Measurements from ENCODE around the gene TBC1D8.
"Not testable (repeated sequence)": the region's sequence is repeated elsewhere in the genome, so short reads cannot be mapped to it uniquely, and the experiment has no call there.

The TBC1D8 gene

DNA sequence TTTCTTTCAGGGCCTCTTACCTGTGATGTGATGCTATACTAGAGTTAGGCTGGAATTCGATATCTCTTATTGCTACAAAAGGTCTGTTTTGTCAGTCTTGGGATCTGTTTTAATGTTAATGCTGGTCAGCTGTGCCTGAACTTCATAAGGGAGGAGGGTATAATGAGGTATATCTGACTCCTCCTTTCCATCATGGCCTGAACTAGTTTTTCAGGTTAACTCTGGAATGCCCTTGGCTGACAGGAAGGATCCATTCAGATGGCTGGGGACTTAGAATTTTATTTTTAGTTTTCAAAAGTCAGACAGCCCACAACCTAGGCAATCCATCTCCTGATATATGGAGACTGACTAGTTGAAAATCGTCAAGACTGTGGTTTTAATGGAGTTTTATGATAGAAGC, 35.9 kb upstream of the TBC1D8 start:
- H3K27me3 ChIP-seq (ENCODE audit: control insufficient read depth in 2 of 2, insufficient read depth in 2 of 2, low read length in 2 of 2) = no peaks in the 10 kb centered on the region
- no peak overlapping the region for H3K27ac ChIP-seq (ENCODE audit: low read depth in 2 of 2, low read length in 2 of 2)
- no peaks in the 10 kb centered on the region for H3K36me3 ChIP-seq (ENCODE audit: control insufficient read depth in 2 of 2, insufficient read depth in 2 of 2, low read length in 2 of 2)
- no peaks in the 10 kb centered on the region for H3K4me1 ChIP-seq (ENCODE audit: control insufficient read depth in 2 of 2, insufficient read depth in 2 of 2, low read length in 2 of 2)
- H3K4me3 ChIP-seq (ENCODE audit: low read length in 2 of 2) = no peak overlapping the region
- H3K9ac ChIP-seq (ENCODE audit: low read depth in 1 of 2, low read length in 2 of 2) = no peak overlapping the region
- H3K9me3 ChIP-seq (ENCODE audit: control insufficient read depth in 2 of 2, low read length in 2 of 2) = no peaks in the 10 kb centered on the region

- no peaks in the 10 kb centered on the region for H3K27me3 ChIP-seq (ENCODE audit: control insufficient read depth in 2 of 2, insufficient read depth in 2 of 2, low read length in 2 of 2)
- H3K27ac ChIP-seq (ENCODE audit: low read depth in 2 of 2, low read length in 2 of 2) = no peak overlapping the region
- H3K36me3 ChIP-seq (ENCODE audit: control insufficient read depth in 2 of 2, insufficient read depth in 2 of 2, low read length in 2 of 2) = no peaks in the 10 kb centered on the region
- H3K9ac ChIP-seq (ENCODE audit: low read depth in 1 of 2, low read length in 2 of 2) = no peak overlapping the region
- H3K4me3 ChIP-seq (ENCODE audit: low read length in 2 of 2) = no peak overlapping the region
- no peaks in the 10 kb centered on the region for H3K4me1 ChIP-seq (ENCODE audit: control insufficient read depth in 2 of 2, insufficient read depth in 2 of 2, low read length in 2 of 2)
- no peaks in the 10 kb centered on the region for H3K9me3 ChIP-seq (ENCODE audit: control insufficient read depth in 2 of 2, low read length in 2 of 2)
Observed at GRCh38 chr2:101185656-101186055, 34.5 kb upstream of the TBC1D8 start.

DNA sequence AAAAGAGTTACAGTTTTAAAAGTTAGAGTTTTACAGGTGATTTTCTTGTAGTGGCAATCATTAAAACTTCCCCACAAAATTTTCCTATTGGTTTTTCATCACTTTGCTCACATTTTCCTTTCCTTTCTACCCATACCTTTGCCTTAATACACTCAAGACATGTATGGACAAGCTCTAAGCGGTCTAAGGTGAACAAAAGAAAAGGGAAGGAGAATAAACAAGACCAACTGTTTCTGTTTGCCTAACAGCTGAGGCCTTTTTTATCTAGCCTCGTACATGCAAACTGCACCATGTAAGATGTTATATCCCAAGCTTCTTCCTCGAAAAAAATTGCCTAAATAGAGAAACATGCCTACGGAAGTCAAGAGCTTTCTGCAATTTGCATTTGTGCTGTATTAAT, 33.9 kb upstream of the TBC1D8 start:
- H3K36me3 ChIP-seq (ENCODE audit: control insufficient read depth in 2 of 2, insufficient read depth in 2 of 2, low read length in 2 of 2) = no peaks in the 10 kb centered on the region
- H3K27me3 ChIP-seq (ENCODE audit: control insufficient read depth in 2 of 2, insufficient read depth in 2 of 2, low read length in 2 of 2) = no peaks in the 10 kb centered on the region
- H3K9me3 ChIP-seq (ENCODE audit: control insufficient read depth in 2 of 2, low read length in 2 of 2) = no peaks in the 10 kb centered on the region
- no peak overlapping the region for H3K9ac ChIP-seq (ENCODE audit: low read depth in 1 of 2, low read length in 2 of 2)
- no peak overlapping the region for H3K4me3 ChIP-seq (ENCODE audit: low read length in 2 of 2)
- peaks cover 0 to 3% of the 10 kb centered on the region in 2 donors for H3K4me1 ChIP-seq (ENCODE audit: control insufficient read depth in 2 of 2, insufficient read depth in 2 of 2, low read length in 2 of 2)
- H3K27ac ChIP-seq (ENCODE audit: low read depth in 2 of 2, low read length in 2 of 2) = no peak overlapping the region

DNA sequence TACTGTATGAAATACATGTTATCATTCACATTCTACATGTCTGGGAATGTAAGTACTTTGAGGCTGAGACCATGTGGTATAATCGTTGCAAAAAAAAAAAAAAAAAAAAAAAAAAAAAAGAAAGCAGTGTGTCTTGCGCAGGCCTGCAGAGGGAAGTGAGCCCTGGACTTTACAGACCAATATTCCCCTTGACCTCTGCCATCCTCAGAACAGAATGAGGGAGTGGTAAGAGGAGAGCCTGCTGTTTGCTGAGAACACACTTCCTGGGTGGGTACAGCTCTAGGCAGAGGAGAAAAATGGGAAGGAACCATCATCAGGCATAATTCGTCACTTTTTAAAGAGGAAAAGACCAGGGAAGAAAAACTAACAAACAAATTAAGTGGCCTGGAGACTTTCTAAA, 28.8 kb upstream of the TBC1D8 start:
- Histone ChIP-seq H3K4me1 (ENCODE audit: control insufficient read depth in 2 of 2, insufficient read depth in 2 of 2, low read length in 2 of 2) (peaks cover 2 to 7% of the 10 kb centered on the region in 2 donors), H3K9me3 (ENCODE audit: control insufficient read depth in 2 of 2, low read length in 2 of 2) (no peaks in the 10 kb centered on the region), H3K36me3 (ENCODE audit: control insufficient read depth in 2 of 2, insufficient read depth in 2 of 2, low read length in 2 of 2) (no peaks in the 10 kb centered on the region), H3K9ac (ENCODE audit: low read depth in 1 of 2, low read length in 2 of 2) (no peak overlapping the region), H3K27ac (ENCODE audit: low read depth in 2 of 2, low read length in 2 of 2) (peak overlapping the region in 1 of 2 donors; percentile 22), H3K27me3 (ENCODE audit: control insufficient read depth in 2 of 2, insufficient read depth in 2 of 2, low read length in 2 of 2) (no peaks in the 10 kb centered on the region), H3K4me3 (ENCODE audit: low read length in 2 of 2) (no peak overlapping the region)

DNA sequence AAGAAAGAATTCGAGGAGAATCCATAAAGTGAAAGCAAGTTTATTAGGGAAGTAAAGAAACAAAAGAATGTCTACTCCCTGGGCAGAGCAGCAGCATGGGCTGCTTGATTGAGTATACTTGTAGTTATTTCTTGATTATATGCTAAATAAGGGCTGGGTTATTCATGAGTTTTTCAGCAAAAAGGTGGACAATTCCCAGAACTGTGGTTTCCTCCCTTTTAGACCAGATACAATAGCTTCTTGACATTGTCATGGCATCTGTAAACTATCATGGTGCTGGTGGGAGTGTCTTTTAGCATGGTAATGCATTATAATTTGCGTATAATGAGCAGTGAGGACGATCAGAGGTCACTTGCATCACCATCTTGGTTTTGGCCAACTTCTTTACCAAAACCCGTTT, 25.6 kb upstream of the TBC1D8 start:
- no peaks in the 10 kb centered on the region for H3K36me3 ChIP-seq (ENCODE audit: control insufficient read depth in 2 of 2, insufficient read depth in 2 of 2, low read length in 2 of 2)
- no peaks in the 10 kb centered on the region for H3K9me3 ChIP-seq (ENCODE audit: control insufficient read depth in 2 of 2, low read length in 2 of 2)
- no peak overlapping the region for H3K4me3 ChIP-seq (ENCODE audit: low read length in 2 of 2)
- no peaks in the 10 kb centered on the region for H3K27me3 ChIP-seq (ENCODE audit: control insufficient read depth in 2 of 2, insufficient read depth in 2 of 2, low read length in 2 of 2)
- peaks cover 2 to 7% of the 10 kb centered on the region in 2 donors for H3K4me1 ChIP-seq (ENCODE audit: control insufficient read depth in 2 of 2, insufficient read depth in 2 of 2, low read length in 2 of 2)
- H3K9ac ChIP-seq (ENCODE audit: low read depth in 1 of 2, low read length in 2 of 2) = no peak overlapping the region
- no peak overlapping the region for H3K27ac ChIP-seq (ENCODE audit: low read depth in 2 of 2, low read length in 2 of 2)

GRCh38 chr2:101175991-101176390, 24.8 kb upstream of the TBC1D8 start:
- Histone ChIP-seq H3K9ac (ENCODE audit: low read depth in 1 of 2, low read length in 2 of 2) (no peak overlapping the region), H3K27ac (ENCODE audit: low read depth in 2 of 2, low read length in 2 of 2) (no peak overlapping the region), H3K4me3 (ENCODE audit: low read length in 2 of 2) (no peak overlapping the region), H3K4me1 (ENCODE audit: control insufficient read depth in 2 of 2, insufficient read depth in 2 of 2, low read length in 2 of 2) (peaks cover 2 to 7% of the 10 kb centered on the region in 2 donors), H3K9me3 (ENCODE audit: control insufficient read depth in 2 of 2, low read length in 2 of 2) (no peaks in the 10 kb centered on the region), H3K27me3 (ENCODE audit: control insufficient read depth in 2 of 2, insufficient read depth in 2 of 2, low read length in 2 of 2) (no peaks in the 10 kb centered on the region), H3K36me3 (ENCODE audit: control insufficient read depth in 2 of 2, insufficient read depth in 2 of 2, low read length in 2 of 2) (no peaks in the 10 kb centered on the region)

DNA sequence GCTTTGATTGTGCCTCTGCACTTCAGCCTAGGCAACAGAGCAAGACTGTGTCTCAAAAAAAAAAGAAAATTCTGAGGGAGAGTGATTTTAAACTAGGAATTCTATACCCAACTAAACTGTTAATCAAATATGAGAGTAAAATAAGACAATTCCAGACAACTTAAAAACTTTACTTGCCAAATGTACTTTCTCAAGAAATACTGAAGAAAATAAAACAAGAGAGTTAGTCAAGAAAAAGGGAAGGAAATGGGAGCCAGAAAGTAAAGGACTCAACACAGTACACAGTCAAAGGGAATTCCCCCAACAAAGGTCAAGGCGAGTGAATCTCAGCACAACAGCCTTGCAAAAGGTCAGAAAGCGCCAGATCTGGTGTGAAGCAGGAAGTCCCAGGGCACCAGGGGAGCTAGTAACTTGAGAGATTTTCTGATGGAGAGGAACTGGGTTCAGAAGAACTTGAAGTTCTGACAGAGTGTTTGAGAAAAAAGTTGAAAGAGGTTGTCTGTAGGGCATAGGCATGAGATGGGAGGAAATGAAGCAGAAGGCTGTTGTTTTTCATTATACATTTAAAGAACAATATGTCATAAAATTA, 22.6 kb upstream of the TBC1D8 start:
- Histone ChIP-seq H3K27ac (ENCODE audit: low read depth in 2 of 2, low read length in 2 of 2) (no peak overlapping the region), H3K4me1 (ENCODE audit: control insufficient read depth in 2 of 2, insufficient read depth in 2 of 2, low read length in 2 of 2) (peaks cover 0 to 2% of the 10 kb centered on the region in 2 donors), H3K4me3 (ENCODE audit: low read length in 2 of 2) (no peak overlapping the region), H3K36me3 (ENCODE audit: control insufficient read depth in 2 of 2, insufficient read depth in 2 of 2, low read length in 2 of 2) (no peaks in the 10 kb centered on the region), H3K27me3 (ENCODE audit: control insufficient read depth in 2 of 2, insufficient read depth in 2 of 2, low read length in 2 of 2) (no peaks in the 10 kb centered on the region), H3K9ac (ENCODE audit: low read depth in 1 of 2, low read length in 2 of 2) (no peak overlapping the region), H3K9me3 (ENCODE audit: control insufficient read depth in 2 of 2, low read length in 2 of 2) (no peaks in the 10 kb centered on the region)

GRCh38 chr2:101169822-101170221, 18.6 kb upstream of the TBC1D8 start:
- not testable (repeated sequence) for H3K9ac ChIP-seq (ENCODE audit: low read depth in 1 of 2, low read length in 2 of 2); H3K36me3 ChIP-seq (ENCODE audit: control insufficient read depth in 2 of 2, insufficient read depth in 2 of 2, low read length in 2 of 2); H3K4me1 ChIP-seq (ENCODE audit: control insufficient read depth in 2 of 2, insufficient read depth in 2 of 2, low read length in 2 of 2); H3K4me3 ChIP-seq (ENCODE audit: low read length in 2 of 2); H3K9me3 ChIP-seq (ENCODE audit: control insufficient read depth in 2 of 2, low read length in 2 of 2); H3K27ac ChIP-seq (ENCODE audit: low read depth in 2 of 2, low read length in 2 of 2); H3K27me3 ChIP-seq (ENCODE audit: control insufficient read depth in 2 of 2, insufficient read depth in 2 of 2, low read length in 2 of 2)

GRCh38 chr2:101168706-101169105, 17.5 kb upstream of the TBC1D8 start:
- Histone ChIP-seq H3K9me3 (ENCODE audit: control insufficient read depth in 2 of 2, low read length in 2 of 2) (peaks cover 0 to 6% of the 10 kb centered on the region in 2 donors), H3K27ac (ENCODE audit: low read depth in 2 of 2, low read length in 2 of 2) (no peak overlapping the region), H3K9ac (ENCODE audit: low read depth in 1 of 2, low read length in 2 of 2) (no peak overlapping the region), H3K4me1 (ENCODE audit: control insufficient read depth in 2 of 2, insufficient read depth in 2 of 2, low read length in 2 of 2) (no peaks in the 10 kb centered on the region), H3K4me3 (ENCODE audit: low read length in 2 of 2) (no peak overlapping the region), H3K36me3 (ENCODE audit: control insufficient read depth in 2 of 2, insufficient read depth in 2 of 2, low read length in 2 of 2) (no peaks in the 10 kb centered on the region), H3K27me3 (ENCODE audit: control insufficient read depth in 2 of 2, insufficient read depth in 2 of 2, low read length in 2 of 2) (no peaks in the 10 kb centered on the region)

DNA sequence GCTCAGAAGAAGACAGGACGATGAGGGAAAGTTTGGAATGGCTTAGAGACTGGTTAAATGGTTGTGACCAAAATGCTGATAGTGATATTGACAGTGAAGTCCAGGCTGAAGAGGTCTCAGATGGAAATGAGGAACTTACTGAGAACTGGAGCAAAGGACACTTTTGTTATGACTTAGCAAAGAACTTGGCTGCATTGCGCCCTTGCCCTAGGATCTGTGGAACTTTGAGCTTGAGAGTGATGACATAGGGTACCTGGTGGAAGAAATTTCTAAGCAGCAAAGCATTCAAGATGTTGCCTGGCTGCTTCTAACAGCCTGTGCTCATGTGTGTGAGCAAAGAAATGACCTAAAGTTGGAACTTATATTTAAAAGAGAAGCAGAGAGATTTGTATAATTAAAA, 16.4 kb upstream of the TBC1D8 start:
- H3K36me3 ChIP-seq (ENCODE audit: control insufficient read depth in 2 of 2, insufficient read depth in 2 of 2, low read length in 2 of 2); H3K4me3 ChIP-seq (ENCODE audit: low read length in 2 of 2); H3K27ac ChIP-seq (ENCODE audit: low read depth in 2 of 2, low read length in 2 of 2); H3K4me1 ChIP-seq (ENCODE audit: control insufficient read depth in 2 of 2, insufficient read depth in 2 of 2, low read length in 2 of 2); H3K9me3 ChIP-seq (ENCODE audit: control insufficient read depth in 2 of 2, low read length in 2 of 2); H3K27me3 ChIP-seq (ENCODE audit: control insufficient read depth in 2 of 2, insufficient read depth in 2 of 2, low read length in 2 of 2); H3K9ac ChIP-seq (ENCODE audit: low read depth in 1 of 2, low read length in 2 of 2): not testable (repeated sequence)

GRCh38 chr2:101164021-101164420, 12.8 kb upstream of the TBC1D8 start:
- Histone ChIP-seq H3K36me3 (ENCODE audit: control insufficient read depth in 2 of 2, insufficient read depth in 2 of 2, low read length in 2 of 2) (no peaks in the 10 kb centered on the region), H3K27me3 (ENCODE audit: control insufficient read depth in 2 of 2, insufficient read depth in 2 of 2, low read length in 2 of 2) (no peaks in the 10 kb centered on the region), H3K4me3 (ENCODE audit: low read length in 2 of 2) (no peak overlapping the region), H3K27ac (ENCODE audit: low read depth in 2 of 2, low read length in 2 of 2) (no peak overlapping the region), H3K4me1 (ENCODE audit: control insufficient read depth in 2 of 2, insufficient read depth in 2 of 2, low read length in 2 of 2) (peaks cover 0 to 2% of the 10 kb centered on the region in 2 donors), H3K9me3 (ENCODE audit: control insufficient read depth in 2 of 2, low read length in 2 of 2) (peaks cover 0 to 6% of the 10 kb centered on the region in 2 donors), H3K9ac (ENCODE audit: low read depth in 1 of 2, low read length in 2 of 2) (no peak overlapping the region)
